ENCODE data around the gene CD59.
A peak's percentile ranks its signal among the peaks of the same experiment; 100 is the strongest.
"Not testable (repeated sequence)": the region's sequence is repeated elsewhere in the genome, so short reads cannot be mapped to it uniquely, and the experiment has no call there.

Gene CD59

GRCh38 chr11:33664827-33665226 lies 71.4 kb downstream of the CD59 start:
- DNase-seq, result no peak

- DNase-seq, result no peak
These were observed 72.1 kb downstream of the CD59 start for GRCh38 chr11:33664166-33664565.

DNA sequence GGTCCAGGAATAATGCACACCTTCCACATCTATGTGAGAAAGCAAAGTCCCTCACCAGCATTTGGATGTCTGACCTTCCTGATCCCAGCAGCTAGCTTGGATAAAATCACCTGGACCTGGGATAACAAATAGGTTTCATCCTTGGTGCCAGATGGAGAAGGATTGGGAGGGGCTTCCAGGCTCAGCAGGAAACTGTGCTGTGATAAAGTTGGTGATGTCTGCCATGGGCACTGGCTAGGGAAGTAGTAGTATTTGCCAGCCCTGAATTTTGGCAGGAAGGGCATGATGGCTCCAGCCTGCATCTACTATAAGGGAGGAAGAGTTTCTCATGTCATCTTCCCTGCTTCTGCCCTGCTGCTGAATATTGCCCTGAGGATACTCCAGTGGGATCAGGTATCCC lies 73.1 kb downstream of the CD59 start:
- DNase-seq, result no peak

GRCh38 chr11:33661526-33661925 lies 74.7 kb downstream of the CD59 start:
- DNase-seq, result not testable (repeated sequence)

DNA sequence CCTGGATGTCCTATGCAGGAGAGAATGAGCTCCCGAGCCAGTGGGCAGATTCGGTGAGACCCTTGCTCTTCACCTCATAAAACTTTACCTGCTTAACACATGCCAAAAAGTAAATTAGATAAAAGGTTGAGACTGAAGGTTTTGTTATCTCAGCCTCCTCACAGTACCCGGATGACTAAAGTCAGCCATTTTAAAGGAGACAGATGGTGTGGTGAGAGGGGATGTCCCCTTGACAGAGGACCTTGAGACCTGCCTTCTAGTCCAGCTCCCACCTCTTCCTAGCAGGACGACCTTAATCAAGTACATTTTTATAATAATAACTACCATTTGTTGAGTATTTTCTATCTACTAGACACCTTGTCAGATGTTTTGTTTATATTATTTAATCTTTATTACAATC lies 75.3 kb downstream of the CD59 start:
- no peak for DNase-seq

GRCh38 chr11:33659370-33660139 lies 76.7 kb downstream of the CD59 start:
- DNase-seq, result no peak

- DNase-seq, result peak; percentile 23
These were observed 77.9 kb downstream of the CD59 start for GRCh38 chr11:33658195-33658900.

GRCh38 chr11:33657757-33658156 lies 78.5 kb downstream of the CD59 start:
- DNase-seq, result peak; percentile 9

GRCh38 chr11:33656768-33657167 lies 79.5 kb downstream of the CD59 start:
- DNase-seq, result no peak

GRCh38 chr11:33655842-33656600 lies 80.2 kb downstream of the CD59 start:
- no peak for DNase-seq

- DNase-seq, result no peak
These were observed 81.6 kb downstream of the CD59 start for GRCh38 chr11:33654594-33654993.
